EH (cell line): ENCODE data around the gene SP9.
"Not testable (repeated sequence)": the region's sequence is repeated elsewhere in the genome, so short reads cannot be mapped to it uniquely, and the experiment has no call there.

ENCODE experiments used
- DNase-seq: peaks from one replicate; pipeline ENCODE4 v3.0.0-alpha.2; 2015; ENCODE audit warnings: low read depth

The SP9 gene

GRCh38 chr2:174344716-174345461, 10.1 kb downstream of the SP9 start:
- DNase-seq = peak; percentile 51

DNA sequence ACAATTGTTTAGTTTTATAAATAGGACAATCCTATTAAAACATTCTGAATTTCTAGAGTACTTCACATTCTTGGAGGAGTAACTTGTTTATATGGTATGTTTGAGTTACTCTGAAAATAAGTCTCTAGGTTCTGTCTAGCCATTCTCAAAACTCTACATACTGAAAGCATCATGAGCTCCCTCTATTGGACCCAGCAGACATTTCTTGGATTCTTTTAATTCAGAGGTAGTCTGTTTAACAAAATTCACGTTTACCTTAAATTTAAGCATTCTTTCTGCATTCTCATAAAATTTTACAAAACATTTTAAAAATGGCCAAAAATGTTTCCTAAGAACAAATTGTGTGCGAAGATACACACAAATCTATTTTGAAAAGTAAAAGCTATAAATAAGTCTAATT, 15.3 kb downstream of the SP9 start:
- DNase-seq = peak; percentile 20

DNA sequence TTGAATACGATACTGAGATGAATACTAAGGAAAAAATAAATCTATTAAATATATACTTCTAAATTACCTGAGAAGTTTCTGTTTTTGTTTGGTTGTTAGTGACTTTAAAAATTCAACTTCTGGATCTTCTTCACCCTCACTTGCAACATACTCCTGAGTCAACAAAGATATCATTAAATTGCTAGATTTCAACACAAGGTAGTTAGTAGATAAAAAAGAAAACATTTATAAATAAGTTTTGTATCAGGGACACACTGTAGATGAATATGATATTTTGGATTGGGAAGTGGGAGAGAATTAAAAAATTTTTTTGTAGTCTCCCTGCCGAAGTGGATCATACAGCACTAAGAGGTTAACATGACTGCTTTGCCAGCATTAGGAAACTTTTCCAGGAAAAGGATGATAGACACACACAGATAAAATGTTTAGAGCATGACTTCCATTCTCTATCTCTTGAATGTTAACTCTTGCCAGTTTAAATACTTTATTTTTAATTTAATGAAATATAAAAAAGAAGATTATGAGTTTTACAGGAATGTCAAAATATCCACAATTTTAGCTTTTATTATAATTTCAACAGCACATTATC, 15.9 kb downstream of the SP9 start:
- DNase-seq = no peak

DNA sequence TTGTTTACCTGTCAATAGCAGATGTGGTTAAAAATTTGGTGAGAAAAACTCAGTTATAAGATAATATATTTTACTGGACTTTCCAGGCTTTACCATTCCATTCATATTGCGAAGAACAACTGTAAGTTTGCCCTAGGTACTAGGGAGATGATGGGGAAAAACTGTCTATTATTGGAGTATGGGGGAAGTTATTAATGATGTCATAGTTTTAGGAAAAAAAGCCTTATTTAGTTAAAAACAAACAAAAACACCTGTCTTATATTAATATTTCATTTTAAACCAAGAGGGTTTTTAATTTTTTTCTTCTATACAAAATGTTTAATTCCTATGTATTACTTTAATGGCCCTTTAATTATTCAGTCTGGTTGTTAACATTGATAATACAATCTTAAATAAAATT, 18.2 kb downstream of the SP9 start:
- DNase-seq = no peak

DNA sequence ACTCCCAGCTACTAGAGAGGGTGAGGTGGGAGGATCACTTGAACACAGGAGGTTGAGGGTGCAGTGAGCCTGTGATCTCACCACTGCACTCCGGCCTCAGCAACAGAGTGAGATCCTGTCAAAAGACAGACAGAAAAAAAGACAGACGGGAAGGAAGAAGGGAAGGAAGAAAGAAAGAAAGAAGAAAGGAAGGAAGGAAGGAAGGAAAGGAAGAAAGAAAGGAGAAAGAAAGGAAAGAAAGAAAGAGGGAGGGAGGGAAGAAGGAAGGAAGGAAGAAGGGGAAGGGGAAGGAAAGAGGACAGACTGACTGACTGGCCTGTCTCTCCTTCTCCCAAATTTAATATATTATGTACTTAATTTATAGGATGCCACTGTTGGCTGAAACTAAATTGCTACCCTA, 21.6 kb downstream of the SP9 start:
- no peak for DNase-seq

DNA sequence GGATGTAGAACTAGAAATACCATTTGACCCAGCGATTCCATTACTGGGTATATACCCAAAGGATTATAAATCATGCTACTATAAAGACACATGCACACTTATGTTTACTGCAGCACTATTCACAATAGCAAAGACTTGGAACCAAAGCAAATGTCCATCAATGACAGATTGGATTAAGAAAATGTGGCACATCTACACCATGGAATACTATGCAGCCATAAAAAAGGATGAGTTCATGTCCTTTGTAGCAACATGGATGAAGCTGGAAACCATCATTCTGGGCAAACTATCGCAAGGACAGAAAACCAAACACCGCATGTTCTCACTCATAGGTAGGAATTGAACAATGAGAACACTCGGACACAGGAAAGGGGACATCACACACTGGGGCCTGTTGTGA, 24.9 kb downstream of the SP9 start:
- not testable (repeated sequence) for DNase-seq

DNA sequence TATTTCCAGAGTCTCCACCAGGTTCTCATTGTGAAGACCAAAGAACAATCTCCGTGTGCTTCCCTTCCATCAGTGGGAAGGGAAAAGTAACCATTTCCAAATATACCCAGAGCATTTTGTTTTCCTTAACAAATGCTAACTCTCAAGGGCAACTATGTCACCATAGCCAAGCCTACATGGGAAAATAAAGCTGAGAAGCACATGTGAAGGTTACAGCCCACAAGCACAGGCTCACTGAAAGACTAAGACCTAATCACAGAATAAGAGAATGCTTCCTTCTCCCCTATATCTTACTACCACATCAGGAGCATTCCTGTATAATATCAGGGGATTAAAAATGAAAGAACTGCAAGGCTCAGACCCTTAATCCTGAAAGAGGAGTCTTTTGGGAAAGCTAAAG, 28.2 kb downstream of the SP9 start:
- no peak for DNase-seq

DNA sequence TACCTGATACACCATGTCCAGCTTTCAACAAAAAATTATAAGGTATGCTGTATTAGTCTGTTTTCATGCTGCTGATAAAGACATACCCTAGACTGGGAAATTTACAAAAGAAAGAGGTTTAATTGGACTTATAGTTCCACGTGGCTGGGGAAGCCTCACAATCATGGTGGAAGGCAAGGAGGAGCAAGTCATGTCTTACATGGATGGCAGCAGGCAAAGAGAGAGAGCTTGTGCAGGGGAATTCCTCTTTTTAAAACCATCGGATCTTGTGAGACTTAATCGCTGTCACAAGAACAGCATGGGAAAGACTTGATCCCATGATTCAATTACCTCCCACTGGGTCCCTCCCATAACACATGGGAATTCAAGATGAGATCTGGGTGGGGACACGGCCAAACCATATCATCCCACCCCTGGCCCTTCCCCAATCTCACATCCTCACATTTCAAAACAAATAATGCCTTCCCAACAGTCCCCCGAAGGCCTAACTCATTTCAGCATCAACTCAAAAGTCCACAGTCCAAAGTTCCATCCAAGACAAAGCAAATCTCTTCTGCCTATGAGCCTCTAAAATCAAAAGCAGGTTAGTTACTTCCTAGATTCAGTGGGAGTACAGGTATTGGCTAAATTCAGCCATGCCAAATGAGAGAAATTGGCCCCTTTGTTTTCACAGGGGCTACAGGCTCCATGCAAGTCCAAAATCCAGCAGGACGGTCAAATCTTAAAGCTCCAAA, 28.9 kb downstream of the SP9 start:
- DNase-seq = not testable (repeated sequence)

GRCh38 chr2:174364628-174365027, 29.9 kb downstream of the SP9 start:
- DNase-seq = no peak

DNA sequence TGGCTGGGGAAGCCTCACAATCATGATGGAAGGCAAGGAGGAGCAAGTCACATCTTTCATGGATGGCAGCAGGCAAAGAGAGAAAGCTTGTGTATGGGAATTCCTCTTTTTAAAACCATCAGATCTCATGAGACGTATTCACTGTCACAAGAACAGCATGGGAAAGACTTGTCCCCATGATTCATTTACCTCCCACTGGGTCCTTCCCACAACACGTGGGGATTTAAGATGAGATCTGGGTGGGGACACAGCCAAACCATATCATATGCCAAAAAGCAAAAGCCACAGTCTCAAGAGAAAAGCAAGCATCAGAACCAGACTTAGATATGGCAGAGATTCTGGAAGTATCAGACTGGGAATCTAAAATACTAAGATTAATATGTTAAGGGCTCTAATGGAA, 30.8 kb downstream of the SP9 start:
- no peak for DNase-seq

- no peak for DNase-seq
These were observed 33.9 kb downstream of the SP9 start for GRCh38 chr2:174368691-174369090.

DNA sequence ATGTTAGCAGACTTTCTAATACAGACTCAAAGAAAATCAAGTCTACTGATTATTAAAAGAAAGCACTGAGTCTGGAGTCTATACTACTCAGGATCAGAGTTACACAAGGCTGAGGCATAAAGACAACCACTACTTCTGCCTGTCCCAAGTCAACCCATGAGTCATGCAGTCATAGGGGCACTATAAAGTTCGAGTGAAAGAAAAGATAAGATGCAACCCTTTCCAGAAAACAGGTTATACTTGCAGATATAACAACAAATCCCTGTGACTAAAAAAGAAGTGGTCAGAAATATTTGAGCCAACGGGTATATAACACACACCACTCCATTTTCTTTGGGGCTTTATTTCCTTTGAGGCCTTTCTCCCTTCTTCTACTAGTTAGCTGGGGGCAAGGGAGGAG, 42.2 kb downstream of the SP9 start:
- peak; percentile 24 for DNase-seq

DNA sequence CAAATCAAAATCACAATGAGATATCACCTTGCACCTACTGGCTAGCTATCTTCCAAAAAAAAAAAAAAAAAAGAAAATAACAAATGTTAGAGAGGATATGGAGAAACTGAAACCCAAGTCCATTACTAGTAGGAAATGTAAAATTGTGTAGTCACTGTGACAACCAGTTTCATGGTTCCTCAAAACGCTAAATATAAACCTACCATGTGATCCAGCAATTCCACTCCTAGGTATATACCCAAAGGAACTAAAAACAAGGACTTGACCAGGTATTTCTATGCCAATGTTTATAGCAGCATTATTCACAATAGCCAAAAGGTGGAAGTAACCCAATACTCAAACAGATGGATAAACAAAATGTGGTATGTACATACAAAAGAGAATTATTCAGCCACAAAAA, 49.0 kb downstream of the SP9 start:
- no peak for DNase-seq

DNA sequence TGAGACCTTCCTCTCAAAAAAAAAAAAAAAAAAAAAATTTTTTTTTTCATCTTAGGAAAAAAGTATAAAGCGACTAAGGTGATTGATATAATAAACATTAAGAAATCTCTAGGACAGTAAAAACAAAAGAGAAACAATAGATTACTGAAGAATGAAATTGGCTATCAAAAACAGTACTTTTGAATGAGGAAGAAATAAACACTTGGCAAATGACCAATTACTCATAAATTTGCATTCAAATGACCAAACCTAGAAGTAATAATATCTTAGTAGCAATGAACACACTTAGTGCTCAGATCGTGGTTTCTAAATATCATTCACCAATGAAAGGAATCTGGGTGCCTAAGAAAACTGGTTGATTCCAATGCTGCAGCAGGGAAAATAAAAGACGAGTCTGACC, 50.4 kb downstream of the SP9 start:
- no peak for DNase-seq
